GM19468 (cell line): ENCODE data around the gene PAX2.
"Not testable (repeated sequence)": the region's sequence is repeated elsewhere in the genome, so short reads cannot be mapped to it uniquely, and the experiment has no call there.

Experiments
- ATAC-seq: cut with Tn5 transposase; IDR thresholded peaks from one replicate; pipeline ENCODE4 v1.9.1; 2021; ENCODE audit warnings: mild to moderate bottlenecking, moderate library complexity, moderate number of reproducible peaks; ENCODE audit not compliant: unreplicated experiment; ENCODE audit errors: extremely low read depth

Gene PAX2

DNA sequence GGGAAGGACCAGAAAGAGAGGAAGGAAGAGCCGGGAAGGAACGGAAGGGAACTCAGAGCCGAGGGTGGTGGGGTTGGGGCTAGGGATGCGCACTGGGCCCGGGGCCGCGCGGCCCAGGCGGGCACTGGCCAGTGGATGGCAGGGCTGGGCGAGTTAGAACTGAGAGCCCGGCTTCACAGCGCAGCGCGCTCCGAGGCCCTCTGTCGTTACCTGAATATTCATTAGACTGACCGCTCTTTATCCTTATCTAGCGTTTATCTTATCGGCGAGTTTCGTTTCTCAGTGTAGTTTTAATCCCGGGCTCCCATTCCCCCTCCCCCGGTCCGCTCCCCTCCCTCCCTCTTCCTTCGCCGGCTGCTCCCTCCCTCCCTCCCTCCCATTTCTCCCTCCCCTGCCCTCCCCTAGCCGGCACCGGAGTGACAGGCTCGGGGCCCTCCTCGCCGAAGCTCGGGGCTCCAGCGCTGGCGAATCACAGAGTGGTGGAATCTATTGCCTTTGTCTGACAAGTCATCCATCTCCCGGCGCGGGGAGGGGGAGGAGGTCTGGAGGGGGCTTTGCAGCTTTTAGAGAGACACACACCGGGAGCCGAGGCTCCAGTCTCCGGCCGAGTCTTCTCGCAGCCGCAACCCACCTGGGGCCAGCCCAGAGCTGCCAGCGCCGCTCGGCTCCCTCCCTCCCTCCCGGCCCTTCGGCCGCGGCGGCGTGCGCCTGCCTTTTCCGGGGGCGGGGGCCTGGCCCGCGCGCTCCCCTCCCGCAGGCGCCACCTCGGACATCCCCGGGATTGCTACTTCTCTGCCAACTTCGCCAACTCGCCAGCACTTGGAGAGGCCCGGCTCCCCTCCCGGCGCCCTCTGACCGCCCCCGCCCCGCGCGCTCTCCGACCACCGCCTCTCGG, at the start of gene PAX2:
Gene PAX2 (plus strand): TSS at position 596 of the 895 bp plus-strand sequence. CDS start 679 bp downstream, outside the sequence.
- ATAC-seq: no peak

GRCh38 chr10:100696477-100696901, 48.9 kb upstream of the PAX2 start:
- ATAC-seq: no peak

DNA sequence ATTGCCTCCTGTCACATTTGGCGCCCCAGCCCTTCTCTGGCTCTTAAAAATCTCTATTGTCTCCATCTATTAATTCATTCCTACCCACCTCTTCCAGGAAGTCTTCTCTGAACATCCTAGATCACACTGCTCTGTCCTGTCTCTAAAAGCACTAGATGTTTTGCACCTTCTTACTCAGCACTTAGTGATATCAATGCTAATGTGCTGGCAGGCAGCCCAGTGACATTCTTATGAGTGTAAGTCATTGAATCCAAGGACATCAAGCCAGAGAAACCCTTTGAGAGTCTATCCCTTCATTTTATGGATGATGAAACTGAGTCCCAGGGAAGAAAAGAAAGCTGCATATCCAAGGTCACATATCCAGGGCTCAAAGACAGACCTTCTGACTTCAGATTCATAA, 48.3 kb upstream of the PAX2 start:
- ATAC-seq: no peak

DNA sequence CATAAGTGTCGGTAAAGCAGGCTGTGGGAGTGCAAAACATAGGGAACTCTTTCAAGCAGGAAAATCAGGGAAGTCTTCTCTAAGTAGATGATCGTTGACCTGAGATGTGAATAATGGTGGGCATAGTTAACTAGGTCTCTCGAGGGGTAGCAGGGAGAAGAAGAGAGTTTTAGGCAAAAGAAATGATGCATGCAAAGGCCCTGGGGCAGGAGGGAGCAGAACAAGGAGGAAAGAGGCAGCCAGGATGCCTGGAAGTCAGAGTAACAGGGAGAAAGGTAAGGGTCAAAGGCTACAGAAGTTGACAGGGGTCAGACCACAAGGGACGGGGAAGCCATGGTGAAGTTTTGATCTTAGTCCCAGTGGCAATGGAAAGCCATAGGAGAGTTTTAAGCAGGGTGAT, 47.8 kb upstream of the PAX2 start:
- no peak for ATAC-seq

- ATAC-seq: not testable (repeated sequence)
These were observed 43.7 kb upstream of the PAX2 start for GRCh38 chr10:100701704-100702103.

GRCh38 chr10:100705139-100705538, 40.2 kb upstream of the PAX2 start:
- ATAC-seq: no peak

- no peak for ATAC-seq
These were observed 38.0 kb upstream of the PAX2 start for GRCh38 chr10:100707261-100707848.

- no peak for ATAC-seq
These were observed 36.0 kb upstream of the PAX2 start for GRCh38 chr10:100709146-100710082.

- no peak for ATAC-seq
These were observed 35.1 kb upstream of the PAX2 start for GRCh38 chr10:100710151-100710871.

DNA sequence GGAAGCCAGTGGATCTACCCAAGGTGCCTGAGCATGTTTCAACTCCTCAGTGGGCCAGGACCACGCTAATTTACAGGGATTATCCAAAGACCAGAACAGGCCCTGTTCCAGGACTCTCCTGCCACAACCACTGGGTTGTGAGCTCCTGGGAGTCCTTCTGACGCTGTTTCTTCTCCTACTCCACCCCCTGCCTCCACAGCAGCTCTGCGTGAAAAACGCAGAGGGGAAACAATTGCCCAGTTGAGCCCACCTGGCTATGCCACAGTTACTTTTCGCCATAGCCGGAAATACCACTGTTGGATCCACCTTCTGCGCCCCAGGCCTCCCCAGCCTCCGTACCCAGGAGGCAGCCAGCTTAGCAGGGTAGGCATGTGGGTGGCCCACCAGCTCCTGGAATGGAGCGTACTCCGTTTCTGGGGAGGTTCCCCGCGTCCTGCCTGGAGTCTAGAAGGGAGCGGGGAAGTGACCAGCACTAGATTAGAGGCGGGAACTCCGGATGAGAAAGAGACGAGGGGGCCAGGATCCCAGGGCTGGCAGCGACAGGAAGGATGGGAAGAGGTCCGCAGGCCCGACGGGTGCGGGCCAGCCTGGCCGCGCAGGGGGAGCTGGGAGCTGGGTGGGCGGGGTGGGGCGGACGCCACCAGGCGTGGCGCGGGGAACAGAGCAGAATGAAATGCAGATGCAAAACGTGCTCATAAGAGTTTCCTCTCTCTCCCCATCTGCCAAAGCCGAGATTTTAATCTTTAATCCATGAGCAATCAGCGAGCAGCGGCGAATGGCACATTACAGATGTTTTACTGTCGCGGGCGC, 32.1 kb upstream of the PAX2 start:
- ATAC-seq: no peak

DNA sequence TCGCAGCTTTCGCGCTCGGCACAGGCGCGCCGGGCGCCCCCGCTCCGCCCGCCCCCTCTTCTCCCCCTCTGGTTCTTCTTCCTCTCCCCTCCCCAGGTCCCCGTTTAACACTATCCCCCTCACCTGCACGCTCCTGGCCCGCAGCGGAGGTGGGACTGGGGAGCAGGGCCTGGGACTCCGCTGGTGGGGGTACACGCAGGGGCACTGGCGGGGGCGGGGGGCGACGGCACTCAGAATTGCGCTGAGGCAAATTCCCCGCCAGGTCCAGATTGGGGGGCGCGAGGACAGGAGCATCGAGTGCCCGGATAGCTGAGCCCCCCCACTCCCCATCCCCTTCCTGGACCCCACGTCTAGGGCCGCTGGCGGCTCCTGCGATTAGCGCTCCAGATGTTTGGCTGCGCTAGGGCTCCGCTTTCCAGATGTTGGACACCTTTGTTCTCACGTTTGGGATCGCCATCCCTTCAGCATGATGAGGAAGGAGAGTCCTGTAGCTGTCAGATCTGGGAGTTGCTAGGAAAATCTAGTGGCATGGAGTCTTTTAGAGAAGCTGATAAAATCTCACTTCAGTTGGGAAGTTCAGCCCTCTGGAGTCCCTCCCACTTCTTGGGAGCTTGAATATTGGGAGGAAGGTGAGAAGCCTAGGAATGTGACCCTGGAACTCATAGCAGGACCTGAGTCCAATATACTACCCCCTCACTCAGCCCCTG, 31.4 kb upstream of the PAX2 start:
- no peak for ATAC-seq

- no peak for ATAC-seq
These were observed 30.8 kb upstream of the PAX2 start for GRCh38 chr10:100714566-100714950.

- ATAC-seq: no peak
These were observed 30.3 kb upstream of the PAX2 start for GRCh38 chr10:100715101-100715444.

DNA sequence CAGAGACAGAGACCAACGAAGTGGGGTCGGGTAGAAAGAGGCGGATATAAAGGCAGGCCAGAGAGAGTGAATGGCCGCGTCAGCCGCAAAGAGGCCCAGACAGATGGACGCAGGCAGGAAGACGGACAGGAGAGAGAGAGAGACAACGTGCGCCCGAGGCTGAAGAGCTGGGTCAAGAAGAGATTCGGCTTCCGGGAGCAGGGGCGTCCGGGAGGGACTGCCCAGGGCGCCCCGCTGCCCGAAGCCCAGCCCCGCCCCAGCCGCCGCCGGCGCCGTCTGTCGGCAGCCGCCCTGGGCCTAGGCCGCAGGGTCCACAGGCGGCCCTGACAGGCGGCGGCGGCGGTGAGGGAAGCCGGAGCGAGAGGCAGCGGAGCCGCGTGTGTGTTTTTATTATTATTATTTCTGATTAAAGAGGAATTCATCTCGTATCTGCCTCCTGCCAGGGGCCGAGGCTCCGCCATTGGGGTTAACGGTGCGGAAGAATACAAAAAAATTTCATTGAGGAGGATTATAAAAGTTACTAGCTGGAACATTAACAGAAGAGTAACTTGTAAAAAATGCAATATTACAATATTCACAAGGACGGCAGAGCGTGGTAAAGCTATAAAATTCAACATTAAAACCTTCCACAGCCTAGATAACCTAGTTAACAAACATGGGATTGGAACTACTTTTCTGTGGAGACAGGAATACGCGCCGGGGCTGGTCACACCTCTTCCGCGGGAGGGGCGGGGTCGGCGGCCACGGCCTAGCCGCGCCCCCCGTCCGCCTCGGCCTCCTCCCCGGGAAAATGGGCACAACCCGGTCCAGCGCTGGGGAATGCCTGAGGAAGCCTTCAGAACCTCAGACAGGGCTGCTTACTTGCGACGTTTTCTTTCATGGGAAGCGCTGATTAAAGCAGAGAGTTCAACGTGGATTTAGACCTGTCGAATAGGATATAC, 29.7 kb upstream of the PAX2 start:
- no peak for ATAC-seq

- no peak for ATAC-seq
These were observed 28.2 kb upstream of the PAX2 start for GRCh38 chr10:100717166-100717565.

GRCh38 chr10:100718197-100718742, 27.1 kb upstream of the PAX2 start:
- ATAC-seq: no peak

GRCh38 chr10:100723180-100723579, 22.2 kb upstream of the PAX2 start:
- ATAC-seq: no peak
